PC-9 (cell line): ENCODE data around the gene GALK1.

Experiments used
- CTCF ChIP-seq: fragments of 200-600 bp; sonication (generic); conservative IDR thresholded peaks from 2 replicates; pipeline ENCODE4 v1.6.1; 2017; ENCODE audit warnings: mixed run types, antibody characterized with exemption, mild to moderate bottlenecking, moderate library complexity
- EZH2 ChIP-seq: fragments of 200-600 bp; sonication (generic); IDR thresholded peaks from 2 replicates; pipeline ENCODE4 v1.8.0; 2017; ENCODE audit warnings: antibody characterized with exemption, low read depth

GRCh38 chr17:75783803-75784472 lies 18.9 kb upstream of the GALK1 start:
- no peak for TF ChIP-seq CTCF
- TF ChIP-seq EZH2, result no peak
